ENCODE measurements around the gene ATP6V1G2. TPM values are rescaled to one million over a fixed set of nuclear protein-coding genes. Genes with fewer than 3 reads are reported as not detected.
"Not testable (repeated sequence)": the region's sequence is repeated elsewhere in the genome, so short reads cannot be mapped to it uniquely, and the experiment has no call there.

The ATP6V1G2 gene
- total and polyA plus RNA-seq, 4 donors, result 32.2 to 258 (median 147) TPM

GRCh38 chr6:31509036-31509435 is 37.4 kb downstream of the ATP6V1G2 start:
- DNase-seq (ENCODE audit: low read depth in 4 of 6, low spot score in 6 of 6), result not testable (repeated sequence)
- WGBS (ENCODE audit: insufficient coverage), result 54% methylated on average over 2 of the region's 2 CpGs

GRCh38 chr6:31502586-31502985 is 43.8 kb downstream of the ATP6V1G2 start:
- Histone ChIP-seq H3K36me3 (ENCODE audit: control insufficient read depth, insufficient read depth, low read length) (no peaks in the 10 kb centered on the region), H3K27me3 (ENCODE audit: control insufficient read depth, insufficient read depth, low read length) (peaks cover 27% of the 10 kb centered on the region), H3K4me1 (ENCODE audit: control insufficient read depth, insufficient read depth, low read length) (peaks cover 15% of the 10 kb centered on the region), H3K9me3 (ENCODE audit: control insufficient read depth, insufficient read depth, low read length) (no peaks in the 10 kb centered on the region), H3K4me3 (ENCODE audit: low read depth, low read length) (no peak overlapping the region), H3K27ac (ENCODE audit: low read depth, low read length) (no peak overlapping the region)
- DNase-seq (ENCODE audit: low read depth in 4 of 6, low spot score in 6 of 6), result no peak

More at GRCh38 chr6:31509036-31509435, 37.4 kb downstream of the ATP6V1G2 start:
- not testable (repeated sequence) for H3K27ac ChIP-seq (ENCODE audit: low read depth, low read length); H3K4me3 ChIP-seq (ENCODE audit: low read depth, low read length); H3K9me3 ChIP-seq (ENCODE audit: control insufficient read depth, insufficient read depth, low read length); H3K27me3 ChIP-seq (ENCODE audit: control insufficient read depth, insufficient read depth, low read length); H3K36me3 ChIP-seq (ENCODE audit: control insufficient read depth, insufficient read depth, low read length); H3K4me1 ChIP-seq (ENCODE audit: control insufficient read depth, insufficient read depth, low read length)

GRCh38 chr6:31499648-31500047 is 46.8 kb downstream of the ATP6V1G2 start:
- WGBS (ENCODE audit: insufficient coverage), result no CpG with 5 or more reads among the region's 2 CpGs
- H3K36me3 ChIP-seq (ENCODE audit: control insufficient read depth, insufficient read depth, low read length); H3K9me3 ChIP-seq (ENCODE audit: control insufficient read depth, insufficient read depth, low read length); H3K27ac ChIP-seq (ENCODE audit: low read depth, low read length); H3K4me3 ChIP-seq (ENCODE audit: low read depth, low read length); DNase-seq (ENCODE audit: low read depth in 4 of 6, low spot score in 6 of 6): not testable (repeated sequence)
- peaks cover 19% of the 10 kb centered on the region for H3K4me1 ChIP-seq (ENCODE audit: control insufficient read depth, insufficient read depth, low read length)
- H3K27me3 ChIP-seq (ENCODE audit: control insufficient read depth, insufficient read depth, low read length), result peaks cover 50% of the 10 kb centered on the region

GRCh38 chr6:31498748-31499147 is 47.7 kb downstream of the ATP6V1G2 start:
- Histone ChIP-seq H3K27me3 (ENCODE audit: control insufficient read depth, insufficient read depth, low read length) (peaks cover 58% of the 10 kb centered on the region), H3K4me3 (ENCODE audit: low read depth, low read length) (no peak overlapping the region), H3K9me3 (ENCODE audit: control insufficient read depth, insufficient read depth, low read length) (no peaks in the 10 kb centered on the region), H3K27ac (ENCODE audit: low read depth, low read length) (no peak overlapping the region), H3K4me1 (ENCODE audit: control insufficient read depth, insufficient read depth, low read length) (peaks cover 28% of the 10 kb centered on the region), H3K36me3 (ENCODE audit: control insufficient read depth, insufficient read depth, low read length) (no peaks in the 10 kb centered on the region)
- WGBS (ENCODE audit: insufficient coverage), result 3% methylated on average over 20 of the region's 21 CpGs
- DNase-seq (ENCODE audit: low read depth in 4 of 6, low spot score in 6 of 6), result no peak

- WGBS (ENCODE audit: insufficient coverage), result under 1% methylated on average over 60 of the region's 64 CpGs
- no peaks in the 10 kb centered on the region for H3K36me3 ChIP-seq (ENCODE audit: control insufficient read depth, insufficient read depth, low read length)
- peak within 1 kb of the TSS; percentile 18 for H3K4me3 ChIP-seq (ENCODE audit: low read depth, low read length)
- no peaks in the 10 kb centered on the region for H3K9me3 ChIP-seq (ENCODE audit: control insufficient read depth, insufficient read depth, low read length)
- no peak within 1 kb of the TSS for H3K27ac ChIP-seq (ENCODE audit: low read depth, low read length)
- H3K27me3 ChIP-seq (ENCODE audit: control insufficient read depth, insufficient read depth, low read length), result peaks cover 64% of the 10 kb centered on the region
- H3K4me1 ChIP-seq (ENCODE audit: control insufficient read depth, insufficient read depth, low read length), result peaks cover 30% of the 10 kb centered on the region
- DNase-seq (ENCODE audit: low read depth in 4 of 6, low spot score in 6 of 6), result peak in 3 of 6 donors; percentile 6 to 74 (median 70)
Measured at GRCh38 chr6:31497531-31498476, 48.6 kb downstream of the ATP6V1G2 start, which contains the start of gene MICB. TSS of gene MICB (plus strand) at chr6:31498145. CDS start at chr6:31498194, 49 bp downstream.

GRCh38 chr6:31496826-31497225 is 49.6 kb downstream of the ATP6V1G2 start:
- not testable (repeated sequence) for DNase-seq (ENCODE audit: low read depth in 4 of 6, low spot score in 6 of 6); H3K27ac ChIP-seq (ENCODE audit: low read depth, low read length); H3K36me3 ChIP-seq (ENCODE audit: control insufficient read depth, insufficient read depth, low read length); H3K4me3 ChIP-seq (ENCODE audit: low read depth, low read length); H3K9me3 ChIP-seq (ENCODE audit: control insufficient read depth, insufficient read depth, low read length)
- WGBS (ENCODE audit: insufficient coverage), result 30% methylated on average over 4 of the region's 4 CpGs
- Histone ChIP-seq H3K27me3 (ENCODE audit: control insufficient read depth, insufficient read depth, low read length) (peaks cover 66% of the 10 kb centered on the region), H3K4me1 (ENCODE audit: control insufficient read depth, insufficient read depth, low read length) (peaks cover 30% of the 10 kb centered on the region)

- Histone ChIP-seq H3K27ac (ENCODE audit: low read depth, low read length) (no peak overlapping the region), H3K27me3 (ENCODE audit: control insufficient read depth, insufficient read depth, low read length) (peaks cover 71% of the 10 kb centered on the region)
- DNase-seq (ENCODE audit: low read depth in 4 of 6, low spot score in 6 of 6), result no peak
Measured at GRCh38 chr6:31495580-31495979, 50.8 kb downstream of the ATP6V1G2 start.

More at GRCh38 chr6:31495580-31495979, 50.8 kb downstream of the ATP6V1G2 start:
- H3K4me1 ChIP-seq (ENCODE audit: control insufficient read depth, insufficient read depth, low read length), result peaks cover 30% of the 10 kb centered on the region
- H3K9me3 ChIP-seq (ENCODE audit: control insufficient read depth, insufficient read depth, low read length), result no peaks in the 10 kb centered on the region
- no peaks in the 10 kb centered on the region for H3K36me3 ChIP-seq (ENCODE audit: control insufficient read depth, insufficient read depth, low read length)
- H3K4me3 ChIP-seq (ENCODE audit: low read depth, low read length), result no peak overlapping the region
- WGBS (ENCODE audit: insufficient coverage), result 78% methylated on average over 1 of the region's 2 CpGs

Small RNAs within 50 kb of the gene (small RNA-seq; reads per million reads assigned to genes)
- not detected for gene AL663061.1 (ENCODE audit: low replicate concordance)
- gene RF00019 (ENCODE audit: low replicate concordance), result not detected
- gene SNORD117 (ENCODE audit: low replicate concordance), result 281 reads per million, percentile 99 among the genes with 10 or more reads in this experiment
- not detected for gene SNORD84 (ENCODE audit: low replicate concordance)

Other genes with a start within 250 kb of the ATP6V1G2 start
Only the 30 nearest of the 31 such genes appear.
- 100 to 1,000 TPM; 134 to 168 TPM for gene HLA-B, start 189.4 kb downstream of the ATP6V1G2 start, total RNA-seq
- 100 to 1,000 TPM; 126 to 189 TPM for gene HLA-B, start 189.4 kb downstream of the ATP6V1G2 start, polyA plus RNA-seq (ENCODE audit: insufficient read length in 2 of 2)
- gene MICA, start 143.0 kb downstream of the ATP6V1G2 start, total RNA-seq, result 10 to 100 TPM in 1 of 2 donors, 1 to 10 TPM in 1; 5.9 to 23.6 TPM
- gene MICA, start 143.0 kb downstream of the ATP6V1G2 start, polyA plus RNA-seq (ENCODE audit: insufficient read length in 2 of 2), result 1 to 10 TPM; 4.2 to 6.0 TPM
- gene MICB, start 48.5 kb downstream of the ATP6V1G2 start, total RNA-seq, result 1 to 10 TPM; 1.9 to 2.8 TPM
- 1 to 10 TPM; 1.4 to 1.5 TPM for gene MICB, start 48.5 kb downstream of the ATP6V1G2 start, polyA plus RNA-seq (ENCODE audit: insufficient read length in 2 of 2)
- not detected for gene MCCD1, start 17.6 kb downstream of the ATP6V1G2 start, total RNA-seq
- gene MCCD1, start 17.6 kb downstream of the ATP6V1G2 start, polyA plus RNA-seq (ENCODE audit: insufficient read length in 2 of 2), result under 1 TPM in 1 of 2 donors, not detected in 1; 0.33 TPM
- 100 to 1,000 TPM; 242 to 404 TPM for gene DDX39B, start 4.6 kb downstream of the ATP6V1G2 start, total RNA-seq
- gene DDX39B, start 4.6 kb downstream of the ATP6V1G2 start, polyA plus RNA-seq (ENCODE audit: insufficient read length in 2 of 2), result 100 to 1,000 TPM; 428 to 496 TPM
- 10 to 100 TPM in 1 of 2 donors, 1 to 10 TPM in 1; 9.8 to 24.4 TPM for gene NFKBIL1, start 1.0 kb upstream of the ATP6V1G2 start, total RNA-seq
- 10 to 100 TPM; 26.8 to 29.4 TPM for gene NFKBIL1, start 1.0 kb upstream of the ATP6V1G2 start, polyA plus RNA-seq (ENCODE audit: insufficient read length in 2 of 2)
- under 1 TPM in 1 of 2 donors, not detected in 1; 0.11 TPM for gene LTA, start 25.7 kb upstream of the ATP6V1G2 start, total RNA-seq
- under 1 TPM; 0.22 to 0.27 TPM for gene LTA, start 25.7 kb upstream of the ATP6V1G2 start, polyA plus RNA-seq (ENCODE audit: insufficient read length in 2 of 2)
- under 1 TPM in 1 of 2 donors, not detected in 1; 0.39 TPM for gene TNF, start 29.0 kb upstream of the ATP6V1G2 start, total RNA-seq
- under 1 TPM in 1 of 2 donors, not detected in 1; 0.40 TPM for gene TNF, start 29.0 kb upstream of the ATP6V1G2 start, polyA plus RNA-seq (ENCODE audit: insufficient read length in 2 of 2)
- gene LTB, start 35.8 kb upstream of the ATP6V1G2 start, total RNA-seq, result 1 to 10 TPM in 1 of 2 donors, under 1 TPM in 1; 0.55 to 1.9 TPM
- under 1 TPM; 0.35 to 0.50 TPM for gene LTB, start 35.8 kb upstream of the ATP6V1G2 start, polyA plus RNA-seq (ENCODE audit: insufficient read length in 2 of 2)
- 10 to 100 TPM; 10.8 to 15.2 TPM for gene LST1, start 39.7 kb upstream of the ATP6V1G2 start, total RNA-seq
- 10 to 100 TPM in 1 of 2 donors, 1 to 10 TPM in 1; 9.0 to 12.6 TPM for gene LST1, start 39.7 kb upstream of the ATP6V1G2 start, polyA plus RNA-seq (ENCODE audit: insufficient read length in 2 of 2)
- not detected for gene NCR3, start 46.4 kb upstream of the ATP6V1G2 start, total RNA-seq
- gene NCR3, start 46.4 kb upstream of the ATP6V1G2 start, polyA plus RNA-seq (ENCODE audit: insufficient read length in 2 of 2), result not detected
- 10 to 100 TPM; 35.5 to 55.0 TPM for gene AIF1, start 68.6 kb upstream of the ATP6V1G2 start, total RNA-seq
- gene AIF1, start 68.6 kb upstream of the ATP6V1G2 start, polyA plus RNA-seq (ENCODE audit: insufficient read length in 2 of 2), result 10 to 100 TPM; 27.8 to 42.5 TPM
- gene PRRC2A, start 74.1 kb upstream of the ATP6V1G2 start, total RNA-seq, result 10 to 100 TPM; 48.7 to 79.6 TPM
- 100 to 1,000 TPM; 241 to 250 TPM for gene PRRC2A, start 74.1 kb upstream of the ATP6V1G2 start, polyA plus RNA-seq (ENCODE audit: insufficient read length in 2 of 2)
- 100 to 1,000 TPM in 1 of 2 donors, 10 to 100 TPM in 1; 88.9 to 184 TPM for gene BAG6, start 106.1 kb upstream of the ATP6V1G2 start, total RNA-seq
- gene BAG6, start 106.1 kb upstream of the ATP6V1G2 start, polyA plus RNA-seq (ENCODE audit: insufficient read length in 2 of 2), result 100 to 1,000 TPM; 249 to 255 TPM
- 1 to 10 TPM in 1 of 2 donors, under 1 TPM in 1; 0.40 to 5.7 TPM for gene APOM, start 109.3 kb upstream of the ATP6V1G2 start, total RNA-seq
- 1 to 10 TPM; 6.7 to 9.5 TPM for gene APOM, start 109.3 kb upstream of the ATP6V1G2 start, polyA plus RNA-seq (ENCODE audit: insufficient read length in 2 of 2)
- 10 to 100 TPM; 12.4 to 23.1 TPM for gene C6orf47, start 114.2 kb upstream of the ATP6V1G2 start, total RNA-seq
- 10 to 100 TPM; 16.8 to 17.8 TPM for gene C6orf47, start 114.2 kb upstream of the ATP6V1G2 start, polyA plus RNA-seq (ENCODE audit: insufficient read length in 2 of 2)
- gene GPANK1, start 118.4 kb upstream of the ATP6V1G2 start, total RNA-seq, result 10 to 100 TPM in 1 of 2 donors, 1 to 10 TPM in 1; 9.1 to 15.3 TPM
- 10 to 100 TPM; 16.9 to 19.9 TPM for gene GPANK1, start 118.4 kb upstream of the ATP6V1G2 start, polyA plus RNA-seq (ENCODE audit: insufficient read length in 2 of 2)
- 100 to 1,000 TPM in 1 of 2 donors, 10 to 100 TPM in 1; 54.3 to 183 TPM for gene CSNK2B, start 119.5 kb upstream of the ATP6V1G2 start, total RNA-seq
- 100 to 1,000 TPM; 213 to 215 TPM for gene CSNK2B, start 119.5 kb upstream of the ATP6V1G2 start, polyA plus RNA-seq (ENCODE audit: insufficient read length in 2 of 2)
- 1 to 10 TPM; 2.1 to 8.6 TPM for gene LY6G5B, start 123.4 kb upstream of the ATP6V1G2 start, total RNA-seq
- 10 to 100 TPM; 17.6 to 35.6 TPM for gene LY6G5B, start 123.4 kb upstream of the ATP6V1G2 start, polyA plus RNA-seq (ENCODE audit: insufficient read length in 2 of 2)
- gene LY6G5C, start 134.5 kb upstream of the ATP6V1G2 start, total RNA-seq, result 1 to 10 TPM in 1 of 2 donors, under 1 TPM in 1; 0.40 to 3.3 TPM
- gene LY6G5C, start 134.5 kb upstream of the ATP6V1G2 start, polyA plus RNA-seq (ENCODE audit: insufficient read length in 2 of 2), result 10 to 100 TPM in 1 of 2 donors, 1 to 10 TPM in 1; 8.5 to 13.1 TPM
- gene ABHD16A, start 156.7 kb upstream of the ATP6V1G2 start, total RNA-seq, result 10 to 100 TPM; 51.8 to 83.6 TPM
- gene ABHD16A, start 156.7 kb upstream of the ATP6V1G2 start, polyA plus RNA-seq (ENCODE audit: insufficient read length in 2 of 2), result 10 to 100 TPM; 72.0 to 85.8 TPM
- gene LY6G6F, start 160.3 kb upstream of the ATP6V1G2 start, total RNA-seq, result under 1 TPM in 1 of 2 donors, not detected in 1; 0.30 TPM
- gene LY6G6F, start 160.3 kb upstream of the ATP6V1G2 start, polyA plus RNA-seq (ENCODE audit: insufficient read length in 2 of 2), result under 1 TPM in 1 of 2 donors, not detected in 1; 0.27 TPM
- 1 to 10 TPM; 1.1 to 6.6 TPM for gene LY6G6D, start 168.7 kb upstream of the ATP6V1G2 start, total RNA-seq
- gene LY6G6D, start 168.7 kb upstream of the ATP6V1G2 start, polyA plus RNA-seq (ENCODE audit: insufficient read length in 2 of 2), result 1 to 10 TPM in 1 of 2 donors, under 1 TPM in 1; 0.51 to 2.3 TPM
- under 1 TPM in 1 of 2 donors, not detected in 1; 0.17 TPM for gene LY6G6C, start 175.1 kb upstream of the ATP6V1G2 start, total RNA-seq
- 1 to 10 TPM in 1 of 2 donors, under 1 TPM in 1; 0.71 to 1.2 TPM for gene LY6G6C, start 175.1 kb upstream of the ATP6V1G2 start, polyA plus RNA-seq (ENCODE audit: insufficient read length in 2 of 2)
- under 1 TPM in 1 of 2 donors, not detected in 1; 0.17 TPM for gene MPIG6B, start 176.8 kb upstream of the ATP6V1G2 start, total RNA-seq
- 1 to 10 TPM in 1 of 2 donors, under 1 TPM in 1; 0.81 to 1.3 TPM for gene MPIG6B, start 176.8 kb upstream of the ATP6V1G2 start, polyA plus RNA-seq (ENCODE audit: insufficient read length in 2 of 2)
- gene DDAH2, start 182.7 kb upstream of the ATP6V1G2 start, total RNA-seq, result 100 to 1,000 TPM in 1 of 2 donors, 10 to 100 TPM in 1; 62.9 to 207 TPM
- 100 to 1,000 TPM; 159 to 178 TPM for gene DDAH2, start 182.7 kb upstream of the ATP6V1G2 start, polyA plus RNA-seq (ENCODE audit: insufficient read length in 2 of 2)
- gene CLIC1, start 189.9 kb upstream of the ATP6V1G2 start, total RNA-seq, result 100 to 1,000 TPM in 1 of 2 donors, 10 to 100 TPM in 1; 96.3 to 322 TPM
- gene CLIC1, start 189.9 kb upstream of the ATP6V1G2 start, polyA plus RNA-seq (ENCODE audit: insufficient read length in 2 of 2), result 10 to 100 TPM; 73.5 to 87.1 TPM
- 10 to 100 TPM in 1 of 2 donors, 1 to 10 TPM in 1; 6.2 to 20.2 TPM for gene MSH5, start 193.4 kb upstream of the ATP6V1G2 start, total RNA-seq
- 10 to 100 TPM; 18.9 to 38.8 TPM for gene MSH5, start 193.4 kb upstream of the ATP6V1G2 start, polyA plus RNA-seq (ENCODE audit: insufficient read length in 2 of 2)
- 1 to 10 TPM; 3.4 to 9.5 TPM for gene SAPCD1, start 216.0 kb upstream of the ATP6V1G2 start, total RNA-seq
- gene SAPCD1, start 216.0 kb upstream of the ATP6V1G2 start, polyA plus RNA-seq (ENCODE audit: insufficient read length in 2 of 2), result 10 to 100 TPM; 10.5 to 11.1 TPM
- gene VWA7, start 230.7 kb upstream of the ATP6V1G2 start, total RNA-seq, result 1 to 10 TPM; 1.8 to 2.9 TPM
- gene VWA7, start 230.7 kb upstream of the ATP6V1G2 start, polyA plus RNA-seq (ENCODE audit: insufficient read length in 2 of 2), result 1 to 10 TPM; 4.0 to 4.3 TPM